Astrocyte (in vitro differentiated cells and primary cell): ENCODE measurements around the gene CNTNAP2.

ENCODE experiments used
- EZH2 ChIP-seq: IDR thresholded peaks from 2 replicates; pipeline ENCODE4 v1.6.1; 2012; ENCODE audit warnings: mild to moderate bottlenecking, low read length, inconsistent platforms; ENCODE audit not compliant: insufficient read depth
- TF ChIP-seq, protein P1 (sequence below): IDR thresholded peaks from 2 replicates; pipeline ENCODE4 v1.5.1; 2011; ENCODE audit warnings: low read depth, mild to moderate bottlenecking, inconsistent platforms, low read length, moderate library complexity; ENCODE audit not compliant: insufficient read depth

DNA sequence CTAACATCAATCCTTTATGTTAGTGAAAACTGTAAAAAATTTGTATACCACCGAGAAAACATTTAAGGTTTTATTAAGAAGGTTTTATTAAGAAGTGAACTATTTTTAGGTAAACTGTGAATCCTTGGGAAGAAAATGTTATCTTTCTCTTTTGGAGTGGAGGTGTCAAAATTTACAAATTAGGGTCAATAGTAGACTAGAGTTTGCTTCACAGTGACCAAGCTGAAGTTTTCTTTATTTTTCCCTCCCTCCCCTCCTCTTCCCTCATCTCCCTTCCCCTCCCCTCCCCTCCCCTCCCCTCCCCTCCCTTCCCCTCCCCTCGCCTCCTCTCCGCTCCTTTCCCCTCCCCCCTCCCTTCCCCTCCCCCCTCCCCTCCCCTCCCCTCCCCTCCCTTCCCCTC, 168.8 kb downstream of the CNTNAP2 start:
- TF ChIP-seq EZH2: no peak
- TF ChIP-seq, protein P1, sequence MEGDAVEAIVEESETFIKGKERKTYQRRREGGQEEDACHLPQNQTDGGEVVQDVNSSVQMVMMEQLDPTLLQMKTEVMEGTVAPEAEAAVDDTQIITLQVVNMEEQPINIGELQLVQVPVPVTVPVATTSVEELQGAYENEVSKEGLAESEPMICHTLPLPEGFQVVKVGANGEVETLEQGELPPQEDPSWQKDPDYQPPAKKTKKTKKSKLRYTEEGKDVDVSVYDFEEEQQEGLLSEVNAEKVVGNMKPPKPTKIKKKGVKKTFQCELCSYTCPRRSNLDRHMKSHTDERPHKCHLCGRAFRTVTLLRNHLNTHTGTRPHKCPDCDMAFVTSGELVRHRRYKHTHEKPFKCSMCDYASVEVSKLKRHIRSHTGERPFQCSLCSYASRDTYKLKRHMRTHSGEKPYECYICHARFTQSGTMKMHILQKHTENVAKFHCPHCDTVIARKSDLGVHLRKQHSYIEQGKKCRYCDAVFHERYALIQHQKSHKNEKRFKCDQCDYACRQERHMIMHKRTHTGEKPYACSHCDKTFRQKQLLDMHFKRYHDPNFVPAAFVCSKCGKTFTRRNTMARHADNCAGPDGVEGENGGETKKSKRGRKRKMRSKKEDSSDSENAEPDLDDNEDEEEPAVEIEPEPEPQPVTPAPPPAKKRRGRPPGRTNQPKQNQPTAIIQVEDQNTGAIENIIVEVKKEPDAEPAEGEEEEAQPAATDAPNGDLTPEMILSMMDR: no peak
